Caco-2 (cell line): Measurements from ENCODE around the gene CRB2. TPM values are rescaled to one million over a fixed set of nuclear protein-coding genes. Genes with fewer than 3 reads are reported as not detected.

Experiments used
- BruUV-seq: library from RNA; stranded (reverse); fragments of 400-500 nt; replicated peaks from 2 replicates; lab custom pipeline; 2021; lab: Mats Ljungman, UMichigan
- CTCF ChIA-PET: fragments of 300-600 bp; sonication (Branson Sonifier 250); formaldehyde crosslinking; loops from one replicate; lab custom pipeline; 2022; ENCODE audit warnings: antibody characterized with exemption; lab: Charles Lee
- POLR2A ChIA-PET: fragments of 300-600 bp; sonication (Branson Sonifier 250); formaldehyde crosslinking; loops from one replicate; lab custom pipeline; 2022; ENCODE audit warnings: antibody characterized with exemption; lab: Charles Lee
- DNase-seq, 2 experiments: peaks; one replicate each; pipeline versions ENCODE4 v3.0.0 to v3.0.0-alpha.2; 2020 to 2022
- H3K27me3 ChIP-seq: replicated peaks from 2 replicates; pipeline ENCODE4 v1.6.0; 2011; ENCODE audit warnings: low read length; ENCODE audit not compliant: control insufficient read depth, insufficient read depth
- H3K36me3 ChIP-seq: 2 replicates; pipeline ENCODE4 v1.5.1; 2011; ENCODE audit warnings: low read length; ENCODE audit not compliant: control insufficient read depth, insufficient read depth
- H3K4me1 ChIP-seq: fragments of 250-450 bp; sonication (Bioruptor Pico); 2 replicates; pipeline ENCODE4 v1.5.1; 2020; ENCODE audit warnings: mild to moderate bottlenecking
- H3K4me3 ChIP-seq: 2 replicates; pipeline ENCODE4 v1.5.1; 2011; ENCODE audit warnings: low read depth, mild to moderate bottlenecking, control low read depth, low read length
- H3K9me3 ChIP-seq: fragments of 250-450 bp; sonication (Bioruptor Pico); 2 replicates; pipeline ENCODE4 v1.5.1; 2020; ENCODE audit warnings: mild to moderate bottlenecking, moderate library complexity
- H3K27ac Mint-ChIP-seq: one replicate; pipeline ENCODE4 v1.8.0; 2022; ENCODE audit warnings: mixed read lengths; ENCODE audit not compliant: unreplicated experiment
- H3K27me3 Mint-ChIP-seq: one replicate; pipeline ENCODE4 v1.8.0; 2022; ENCODE audit warnings: mixed read lengths; ENCODE audit not compliant: insufficient read depth, unreplicated experiment
- H3K36me3 Mint-ChIP-seq: one replicate; pipeline ENCODE4 v1.8.0; 2022; ENCODE audit warnings: mild to moderate bottlenecking, mixed read lengths; ENCODE audit not compliant: insufficient read depth, unreplicated experiment
- H3K4me1 Mint-ChIP-seq: one replicate; pipeline ENCODE4 v1.8.0; 2022; ENCODE audit warnings: low read depth, mixed read lengths; ENCODE audit not compliant: unreplicated experiment
- H3K4me3 Mint-ChIP-seq: one replicate; pipeline ENCODE4 v1.8.0; 2022; ENCODE audit warnings: mild to moderate bottlenecking, moderate library complexity, mixed read lengths; ENCODE audit not compliant: unreplicated experiment
- H3K9me3 Mint-ChIP-seq: one replicate; pipeline ENCODE4 v1.8.0; 2022; ENCODE audit warnings: mixed read lengths; ENCODE audit not compliant: unreplicated experiment
- CTCF ChIP-seq, 2 experiments: fragments of 200-600 bp in 1 of 2; IDR thresholded peaks; 1 replicate in 1 of 2; 2 replicates in 1 of 2; pipeline versions ENCODE4 v1.5.1 to v1.8.0; 2011 to 2022; ENCODE audit warnings: antibody characterized with exemption in 1 of 2, control low read depth in 1 of 2, inconsistent platforms in 1 of 2, low read depth in 1 of 2, low read length in 1 of 2, mild to moderate bottlenecking in 1 of 2, moderate library complexity in 1 of 2; ENCODE audit not compliant: insufficient read depth in 1 of 2, severe bottlenecking in 1 of 2, unreplicated experiment in 1 of 2
- intact Hi-C: fragments of 100-400 bp; cut with micrococcal nuclease; formaldehyde crosslinking; loops from one replicate; pipeline ENCODE4 v1.10.0; 2022; ENCODE audit not compliant: unreplicated experiment
- total RNA-seq: library from RNA; stranded (reverse); gene quantifications from 2 replicates; pipeline ENCODE4 v1.2.3, GENCODE V29; 2022

Gene CRB2
- total RNA-seq, 1 experiment from 2014 or later: 0.34 TPM

- H3K4me3 ChIP-seq: no peak overlapping the region
- DNase-seq: no peak
- peaks cover 7% of the 10 kb centered on the region for H3K4me1 ChIP-seq
- intact Hi-C loops: no loop called here
- POLR2A ChIA-PET: no interaction called here
- no peaks in the 10 kb centered on the region for H3K9me3 ChIP-seq
- CTCF ChIA-PET: no interaction called here
- TF ChIP-seq CTCF (IDR thresholded peaks at IDR 0.05; ENCODE audit: insufficient read depth in 1 of 2, low read depth in 1 of 2, low read length in 1 of 2, severe bottlenecking in 1 of 2, unreplicated experiment in 1 of 2): no peak
- peaks cover 19% of the 10 kb centered on the region for H3K4me1 Mint-ChIP-seq
- H3K9me3 Mint-ChIP-seq: no peaks in the 10 kb centered on the region
- H3K36me3 Mint-ChIP-seq: no peaks in the 10 kb centered on the region
- no peak overlapping the region for H3K27ac Mint-ChIP-seq
- no TSS peak for BruUV-seq
- H3K27me3 Mint-ChIP-seq: no peaks in the 10 kb centered on the region
- no peaks in the 10 kb centered on the region for H3K36me3 ChIP-seq
- no peak overlapping the region for H3K4me3 Mint-ChIP-seq
- H3K27me3 ChIP-seq: no peaks in the 10 kb centered on the region
Measured at GRCh38 chr9:123321616-123322272, 34.3 kb upstream of the CRB2 start.

GRCh38 chr9:123322273-123323195, 33.5 kb upstream of the CRB2 start:
- CTCF ChIA-PET: no interaction called here
- Histone ChIP-seq H3K9me3 (no peaks in the 10 kb centered on the region), H3K4me3 (no peak overlapping the region), H3K36me3 (no peaks in the 10 kb centered on the region), H3K27me3 (no peaks in the 10 kb centered on the region), H3K4me1 (peaks cover 11% of the 10 kb centered on the region)
- no peak for TF ChIP-seq CTCF (IDR thresholded peaks at IDR 0.05; ENCODE audit: insufficient read depth in 1 of 2, low read depth in 1 of 2, low read length in 1 of 2, severe bottlenecking in 1 of 2, unreplicated experiment in 1 of 2)
- no TSS peak for BruUV-seq
- Mint-ChIP-seq H3K9me3 (no peaks in the 10 kb centered on the region), H3K27ac (no peak overlapping the region), H3K36me3 (no peaks in the 10 kb centered on the region), H3K4me3 (no peak overlapping the region), H3K4me1 (peaks cover 23% of the 10 kb centered on the region), H3K27me3 (no peaks in the 10 kb centered on the region)
- no peak for DNase-seq
- intact Hi-C loops: no loop called here
- POLR2A ChIA-PET: no interaction called here

- POLR2A ChIA-PET: no interaction called here
- no peak overlapping the region for H3K4me3 ChIP-seq
- Mint-ChIP-seq H3K27ac (no peak overlapping the region), H3K9me3 (no peaks in the 10 kb centered on the region), H3K4me3 (no peak overlapping the region), H3K27me3 (no peaks in the 10 kb centered on the region), H3K4me1 (peaks cover 26% of the 10 kb centered on the region), H3K36me3 (no peaks in the 10 kb centered on the region)
- peaks cover 16% of the 10 kb centered on the region for H3K4me1 ChIP-seq
- DNase-seq: no peak
- no TSS peak for BruUV-seq
- no peak for TF ChIP-seq CTCF (IDR thresholded peaks at IDR 0.05; ENCODE audit: insufficient read depth in 1 of 2, low read depth in 1 of 2, low read length in 1 of 2, severe bottlenecking in 1 of 2, unreplicated experiment in 1 of 2)
- intact Hi-C loops: no loop called here
- H3K36me3 ChIP-seq: no peaks in the 10 kb centered on the region
- CTCF ChIA-PET: interaction anchor here (1.0 kb wide), 1 partner anchor 26 kb away, joined by 4 read pairs; no protein-coding TSS in a partner anchor
- no peaks in the 10 kb centered on the region for H3K9me3 ChIP-seq
- no peaks in the 10 kb centered on the region for H3K27me3 ChIP-seq
Measured at GRCh38 chr9:123323196-123324013, 32.6 kb upstream of the CRB2 start.
